NCI-H1694 (cell line): ENCODE data around the gene ASAP2.

ENCODE experiments used
- DNase-seq: peaks from one replicate; lab custom pipeline; 2025; lab: John Stamatoyannopoulos, UW

Gene ASAP2

GRCh38 chr2:9231291-9232165 lies 24.9 kb downstream of the ASAP2 start:
- DNase-seq, result no peak

DNA sequence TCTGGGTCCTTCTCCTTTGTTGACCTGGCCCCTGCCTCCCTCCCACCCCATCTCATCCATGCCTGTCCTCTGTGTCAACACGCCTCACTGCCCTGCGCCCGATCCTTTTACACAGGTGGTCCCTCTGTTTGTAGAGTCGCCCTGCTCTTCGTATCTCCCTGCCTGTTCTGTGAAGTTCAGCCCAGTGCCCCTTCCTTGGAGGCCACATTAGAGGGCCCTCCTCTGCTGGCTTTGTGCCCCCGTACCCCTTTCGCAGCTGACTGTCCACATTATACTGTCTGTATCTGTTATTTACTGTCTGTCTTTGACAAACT lies 25.5 kb downstream of the ASAP2 start:
- DNase-seq, result no peak

DNA sequence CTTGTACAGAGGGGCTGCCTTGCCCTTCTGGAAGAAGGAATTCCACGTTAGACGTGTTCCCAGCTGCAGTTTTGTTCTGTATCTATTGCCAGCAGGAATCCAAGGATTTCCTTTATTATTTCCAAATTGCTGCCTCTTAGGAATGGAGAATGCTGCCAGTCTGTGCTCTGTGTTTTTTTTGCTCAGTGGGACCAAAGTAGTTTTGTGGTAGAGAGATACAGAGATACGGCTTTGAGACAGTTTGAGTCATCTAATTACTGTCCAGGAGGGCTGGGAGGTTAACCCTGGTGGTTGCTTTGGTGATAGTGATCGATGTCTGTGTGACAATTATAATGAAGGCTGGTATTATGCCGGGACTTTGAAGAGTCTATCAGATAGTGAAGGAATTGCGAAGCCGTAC lies 26.3 kb downstream of the ASAP2 start:
- DNase-seq, result no peak

DNA sequence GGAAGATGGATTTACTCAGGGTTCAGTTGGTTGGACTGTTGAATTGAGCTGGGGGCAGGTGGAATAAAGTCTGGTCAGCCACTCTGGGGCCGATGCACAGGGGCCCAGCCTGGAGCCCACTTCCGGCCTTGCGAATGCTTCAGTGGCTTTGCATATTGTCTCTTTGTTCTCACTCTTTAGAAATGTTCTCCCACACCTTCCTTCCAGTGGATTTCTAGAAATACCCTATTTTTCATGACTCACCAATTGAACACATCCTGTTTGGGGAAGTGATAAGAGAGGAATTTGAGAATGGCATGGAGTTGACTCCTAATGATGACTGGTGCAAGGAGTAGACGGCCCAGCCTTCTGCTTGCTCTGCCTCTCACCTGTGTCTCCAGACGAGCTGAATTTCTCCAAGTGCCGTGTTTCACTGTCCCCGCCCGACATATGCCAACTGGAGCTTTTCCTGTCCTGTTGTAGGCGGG lies 28.1 kb downstream of the ASAP2 start:
- no peak for DNase-seq

- peak; percentile 32 for DNase-seq
Observed at GRCh38 chr2:9235147-9236044, 28.8 kb downstream of the ASAP2 start.

DNA sequence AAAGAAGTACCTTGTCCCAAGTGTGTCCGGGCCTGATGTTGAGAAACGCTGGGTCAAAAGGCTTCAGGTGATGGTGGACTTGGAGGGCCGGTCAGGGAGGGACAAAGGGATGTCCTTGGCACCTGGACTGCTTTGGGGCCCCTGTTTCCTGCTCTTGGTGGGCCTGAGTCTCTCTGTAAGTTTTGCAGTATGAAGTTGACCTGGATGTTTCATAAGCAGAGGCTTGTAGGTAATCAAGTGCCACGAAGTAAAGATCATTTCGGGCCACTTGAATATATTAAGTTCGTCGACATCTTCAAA lies 29.4 kb downstream of the ASAP2 start:
- DNase-seq, result no peak

DNA sequence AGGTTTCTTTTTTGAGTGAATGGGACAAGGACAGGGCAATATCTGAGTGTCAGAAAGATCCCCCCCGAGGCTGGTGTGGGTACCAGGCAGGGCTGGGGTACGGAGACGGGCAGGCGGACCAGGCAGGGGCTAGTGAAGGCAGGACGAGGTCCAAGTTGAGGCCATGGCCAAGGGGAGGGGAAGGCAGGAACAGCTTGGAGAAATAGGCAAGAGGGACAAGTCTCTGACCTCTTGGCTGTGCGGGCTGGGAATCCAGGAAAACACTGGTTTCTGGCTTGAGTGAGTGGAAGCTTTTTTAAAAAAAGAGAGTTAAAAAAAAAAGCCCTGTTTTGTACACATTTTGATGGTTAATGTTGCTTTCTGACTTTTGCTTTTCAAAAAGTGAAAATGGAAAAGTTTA lies 30.3 kb downstream of the ASAP2 start:
- DNase-seq, result no peak

DNA sequence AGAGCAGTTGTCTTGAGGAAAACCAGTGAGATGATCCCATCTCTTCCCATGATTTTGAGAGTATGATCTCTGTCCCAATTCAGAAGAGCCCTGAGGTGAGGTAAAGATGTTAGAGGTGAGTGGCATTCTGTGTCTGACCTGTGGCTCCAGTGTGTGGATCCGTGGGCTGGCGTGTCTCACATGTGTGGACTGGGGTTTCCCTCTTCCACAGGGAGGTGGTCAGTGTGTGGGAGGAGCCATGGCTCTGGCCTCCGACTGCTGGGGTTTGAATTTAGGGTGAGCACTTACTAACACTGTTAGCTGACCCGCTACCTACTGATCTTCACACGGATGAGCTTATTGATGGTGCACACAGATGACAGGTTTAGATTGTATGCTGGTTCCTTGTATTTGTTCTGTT lies 31.2 kb downstream of the ASAP2 start:
- no peak for DNase-seq

GRCh38 chr2:9238591-9239326 lies 32.1 kb downstream of the ASAP2 start:
- peak; percentile 88 for DNase-seq

DNA sequence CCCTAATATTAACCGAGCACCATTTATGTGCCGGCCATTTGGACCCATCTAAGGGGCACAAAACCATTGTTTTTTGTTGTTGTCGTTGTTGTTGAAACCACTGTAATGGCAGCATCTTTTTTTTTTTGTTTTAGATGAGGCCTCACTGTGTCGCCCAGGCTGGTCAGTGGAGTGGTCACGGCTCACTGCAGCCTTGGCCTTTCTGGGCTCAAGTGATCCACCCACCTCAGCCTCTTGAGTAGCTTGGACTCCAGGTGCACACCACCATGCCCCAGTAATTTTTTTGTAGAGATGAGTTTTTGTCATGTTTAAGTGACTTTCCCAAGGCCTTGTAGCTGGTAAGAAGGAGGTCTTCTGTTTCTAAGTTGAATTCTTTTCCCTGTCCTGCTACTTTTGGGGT lies 33.0 kb downstream of the ASAP2 start:
- no peak for DNase-seq

- no peak for DNase-seq
Observed at GRCh38 chr2:9240745-9241144, 34.1 kb downstream of the ASAP2 start.

GRCh38 chr2:9241233-9241632 lies 34.6 kb downstream of the ASAP2 start:
- DNase-seq, result no peak

GRCh38 chr2:9243357-9243756 lies 36.7 kb downstream of the ASAP2 start:
- DNase-seq, result no peak

DNA sequence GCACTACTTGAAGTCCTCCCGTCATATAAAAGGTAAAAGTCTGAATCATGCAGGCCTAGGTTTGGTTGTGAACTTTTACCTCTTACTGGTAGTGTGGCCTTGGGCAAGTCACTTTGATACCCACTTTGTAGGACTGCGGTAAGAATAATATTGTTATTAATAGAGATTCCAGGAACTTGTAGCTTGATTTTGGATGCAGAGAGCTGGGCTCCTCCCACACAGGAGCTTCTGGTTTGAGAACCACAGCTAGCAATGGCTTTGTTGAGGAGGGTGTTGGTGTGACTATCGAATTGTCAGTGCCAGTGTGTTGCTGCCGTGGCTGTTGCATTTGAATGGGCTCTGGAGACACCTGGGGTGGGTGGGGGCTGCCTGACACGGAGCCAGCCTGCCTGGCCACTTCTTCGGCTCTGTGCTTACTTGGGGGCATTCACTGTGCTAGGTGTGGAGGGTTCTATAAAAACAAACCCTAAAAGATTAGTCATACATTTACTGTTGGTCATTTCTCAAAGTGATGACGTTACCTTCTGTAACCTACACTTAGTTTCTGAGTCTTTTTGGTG lies 38.5 kb downstream of the ASAP2 start:
- no peak for DNase-seq

DNA sequence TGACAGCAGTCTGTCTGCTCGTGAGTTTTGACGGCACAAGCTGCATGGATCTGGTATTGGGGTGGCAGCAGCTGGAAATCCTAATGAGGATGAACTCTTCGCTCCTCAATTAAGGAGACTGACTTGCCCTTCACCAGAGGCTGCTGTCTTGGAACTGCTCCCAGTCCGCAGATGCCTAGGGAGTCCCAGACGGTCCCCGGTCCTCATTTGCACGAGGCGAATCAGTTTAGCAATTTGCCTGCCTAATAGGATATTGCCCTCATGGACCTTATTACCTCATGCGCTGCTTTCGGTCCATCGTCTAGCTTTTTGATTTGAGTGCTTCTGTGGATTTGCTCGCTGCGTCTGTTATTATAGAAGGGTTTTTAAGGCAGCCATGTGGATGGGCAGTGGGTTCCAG lies 40.6 kb downstream of the ASAP2 start:
- peak; percentile 98 for DNase-seq

DNA sequence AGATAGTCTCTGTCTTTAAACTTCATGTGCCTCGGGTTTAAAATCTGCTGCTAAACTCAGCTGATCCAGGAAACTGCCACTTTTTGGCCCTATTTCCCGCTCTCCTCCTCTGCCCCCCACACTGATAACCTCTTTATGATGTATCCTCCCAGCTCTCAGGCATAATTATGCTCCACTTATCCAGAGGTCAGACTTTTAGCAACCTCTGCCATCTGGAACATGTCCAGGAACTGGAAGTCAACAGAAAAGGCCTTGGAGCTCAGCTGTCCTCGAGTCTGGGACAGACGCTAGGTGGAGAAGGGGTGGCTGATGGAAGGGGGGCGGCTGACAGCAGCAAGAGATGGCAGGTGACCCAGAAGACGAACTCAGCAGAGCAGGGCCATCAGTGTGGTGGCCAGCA lies 41.2 kb downstream of the ASAP2 start:
- DNase-seq, result no peak

DNA sequence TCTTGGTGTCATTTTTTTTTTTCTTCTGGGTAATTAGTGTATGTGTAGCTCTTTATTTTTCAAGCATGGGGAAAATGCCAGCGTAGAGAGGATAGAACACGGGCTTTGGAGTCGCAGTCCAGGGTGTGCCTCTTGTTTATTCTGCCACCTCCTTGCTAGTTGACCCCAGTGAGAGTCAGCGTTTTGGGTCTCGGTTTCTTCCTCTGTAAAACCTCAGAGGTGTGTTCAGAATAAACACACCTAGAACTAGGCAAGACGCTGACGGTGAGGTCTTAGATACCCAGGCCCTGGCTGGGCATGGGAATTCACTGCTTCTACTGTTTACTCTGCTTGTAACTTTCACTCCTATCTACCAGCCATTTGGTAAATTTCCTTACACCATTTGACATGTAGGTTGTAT lies 41.8 kb downstream of the ASAP2 start:
- DNase-seq, result no peak

DNA sequence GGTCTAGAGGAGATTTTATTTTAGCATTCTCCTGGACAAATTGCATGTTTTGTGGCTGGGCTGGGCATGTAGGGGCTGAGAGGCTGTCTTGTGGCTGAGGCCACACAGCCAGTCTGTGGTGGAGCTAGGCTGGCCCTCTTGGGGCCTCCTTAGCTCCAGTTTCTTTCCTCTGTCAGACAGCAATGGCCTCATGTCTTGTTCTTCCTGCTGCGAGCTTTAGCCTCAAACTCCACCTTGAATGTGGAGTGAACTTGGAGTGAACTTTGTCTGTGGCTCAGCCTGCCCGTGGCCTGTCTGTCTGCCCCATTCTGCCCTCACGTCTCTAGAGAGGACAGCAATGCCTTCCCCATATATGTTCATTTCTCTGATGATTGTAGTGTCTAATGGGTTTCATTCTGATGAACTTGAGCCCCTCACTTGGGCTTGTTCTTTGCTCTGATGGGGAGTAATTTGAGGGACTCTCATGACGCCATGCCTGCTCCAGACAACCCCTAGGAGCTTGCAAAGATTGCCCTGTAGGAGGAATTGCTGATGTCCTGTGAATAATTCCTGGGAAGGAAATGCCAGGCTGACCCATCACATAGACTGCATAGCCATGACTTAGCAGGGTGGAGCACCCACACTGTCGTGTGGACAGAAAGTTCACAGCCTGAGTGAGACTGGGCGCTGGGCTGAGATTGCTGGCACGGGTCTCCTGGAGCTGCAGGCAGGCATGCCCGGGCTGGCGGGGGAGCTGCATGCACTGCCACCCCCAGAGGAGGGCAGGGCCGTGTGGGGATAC lies 42.6 kb downstream of the ASAP2 start:
- no peak for DNase-seq

DNA sequence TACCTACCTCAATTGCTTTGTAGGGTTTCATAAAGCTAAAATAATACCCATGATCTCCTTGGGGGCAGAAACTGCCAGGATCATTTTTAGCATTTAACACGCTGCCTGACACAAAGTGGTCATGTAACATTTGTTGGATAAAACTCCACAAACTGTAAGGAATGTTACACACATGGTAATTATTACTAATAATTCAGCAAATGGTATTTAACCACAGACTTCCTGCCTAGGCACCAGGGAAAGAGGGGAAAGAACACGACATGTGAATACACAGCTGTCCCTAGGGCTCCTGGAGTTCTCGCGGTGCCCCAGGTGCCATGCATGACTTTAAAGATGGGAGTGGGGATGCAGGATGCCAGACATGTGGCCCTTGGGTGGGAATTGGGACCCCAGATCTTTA lies 43.5 kb downstream of the ASAP2 start:
- no peak for DNase-seq

DNA sequence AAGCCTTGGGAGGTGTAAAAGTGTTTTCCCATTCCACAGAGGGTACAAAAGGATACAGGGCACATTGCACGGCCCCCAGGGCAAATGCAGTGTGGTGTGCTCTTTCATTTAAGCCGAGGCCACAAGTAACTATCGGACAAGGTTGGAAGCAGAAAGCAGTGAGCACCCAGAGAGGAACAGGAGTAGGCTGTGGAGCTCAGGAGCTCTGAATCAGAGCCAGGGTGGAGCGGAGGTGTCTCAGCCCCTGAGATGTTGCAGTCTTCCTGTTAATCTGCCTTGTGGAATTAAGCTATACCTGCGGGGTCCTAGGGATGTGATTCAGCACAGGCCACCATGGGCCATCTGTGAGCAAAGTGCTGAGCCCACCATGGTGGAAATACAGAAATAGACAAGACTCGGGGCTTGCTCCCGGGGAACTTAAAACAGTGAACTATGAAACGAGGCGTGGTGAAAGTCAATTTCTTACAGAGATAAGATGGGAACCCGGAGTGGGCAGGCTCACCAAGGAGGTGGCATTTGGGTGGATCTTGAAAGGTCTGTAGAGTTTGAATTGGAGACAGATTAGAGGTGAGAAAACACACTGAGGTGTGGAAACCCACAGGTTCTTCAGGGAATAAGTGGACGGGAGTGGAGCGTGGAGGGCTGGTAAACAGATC lies 44.0 kb downstream of the ASAP2 start:
- no peak for DNase-seq
